GM21825 (cell line): Measurements from ENCODE around the gene MTSS2.
A peak's percentile ranks its signal among the peaks of the same experiment; 100 is the strongest.
"Not testable (repeated sequence)": the region's sequence is repeated elsewhere in the genome, so short reads cannot be mapped to it uniquely, and the experiment has no call there.

Experiments used
- ATAC-seq: cut with Tn5 transposase; IDR thresholded peaks from one replicate; pipeline ENCODE4 v1.9.1; 2021; ENCODE audit warnings: mild to moderate bottlenecking, moderate library complexity; ENCODE audit not compliant: unreplicated experiment

The MTSS2 gene

DNA sequence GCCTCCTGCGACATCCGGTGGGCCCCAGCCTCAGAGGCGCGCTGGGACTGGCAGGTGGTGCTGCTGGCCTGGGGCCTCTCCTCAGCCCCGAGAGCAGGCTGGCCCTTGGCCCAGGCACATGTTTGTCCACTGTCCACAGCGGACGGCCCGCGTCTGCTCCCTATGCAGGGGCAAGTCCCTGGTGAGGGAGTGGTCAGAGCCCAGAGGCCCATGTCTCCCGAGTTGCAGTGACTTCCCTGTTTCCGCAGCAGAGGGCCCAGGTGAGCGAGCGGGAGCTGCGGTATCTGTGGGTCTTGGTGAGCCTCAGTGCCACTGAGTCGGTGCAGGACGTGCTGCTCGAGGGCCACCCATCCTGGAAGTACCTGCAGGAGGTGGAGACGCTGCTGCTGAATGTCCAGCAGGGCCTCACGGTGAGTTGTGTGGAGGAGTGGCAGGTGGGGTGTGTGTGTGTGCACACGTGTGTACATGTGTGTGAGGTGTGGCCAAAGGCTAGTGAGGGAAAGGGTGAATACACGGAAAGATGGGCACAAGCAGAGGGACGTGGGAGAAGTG lies 29.1 kb downstream of the MTSS2 start:
- ATAC-seq: no peak

DNA sequence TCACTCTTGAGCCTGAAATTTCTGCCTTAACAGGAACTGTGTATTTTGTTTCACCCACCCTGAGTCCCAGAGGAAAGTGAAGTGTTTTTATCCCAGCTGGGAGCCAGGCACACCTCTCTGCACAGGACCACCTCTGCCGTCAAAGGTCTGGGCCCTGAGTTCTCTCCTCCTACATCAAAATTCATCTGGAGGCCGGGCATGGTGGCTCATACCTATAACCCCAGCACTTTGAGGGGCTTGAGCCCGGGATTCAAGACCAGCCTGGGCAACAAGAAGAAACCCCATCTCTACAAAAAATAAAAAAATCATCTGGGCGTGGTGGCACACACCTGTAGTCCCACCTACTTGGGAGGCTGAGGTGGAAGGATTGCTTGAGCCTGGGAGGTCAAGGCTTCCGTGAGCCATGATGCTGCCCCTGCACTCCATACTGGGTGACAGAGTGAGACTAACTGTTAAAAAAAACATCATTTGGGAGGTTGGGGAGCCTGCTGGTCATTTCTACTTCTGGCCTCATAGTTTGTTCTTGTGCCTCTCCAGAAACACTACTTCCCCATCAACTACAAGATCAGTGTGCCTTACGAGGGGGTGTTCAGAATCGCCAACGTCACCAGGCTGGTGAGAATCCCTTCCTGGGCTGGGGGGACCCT lies 29.7 kb downstream of the MTSS2 start:
- no peak for ATAC-seq

DNA sequence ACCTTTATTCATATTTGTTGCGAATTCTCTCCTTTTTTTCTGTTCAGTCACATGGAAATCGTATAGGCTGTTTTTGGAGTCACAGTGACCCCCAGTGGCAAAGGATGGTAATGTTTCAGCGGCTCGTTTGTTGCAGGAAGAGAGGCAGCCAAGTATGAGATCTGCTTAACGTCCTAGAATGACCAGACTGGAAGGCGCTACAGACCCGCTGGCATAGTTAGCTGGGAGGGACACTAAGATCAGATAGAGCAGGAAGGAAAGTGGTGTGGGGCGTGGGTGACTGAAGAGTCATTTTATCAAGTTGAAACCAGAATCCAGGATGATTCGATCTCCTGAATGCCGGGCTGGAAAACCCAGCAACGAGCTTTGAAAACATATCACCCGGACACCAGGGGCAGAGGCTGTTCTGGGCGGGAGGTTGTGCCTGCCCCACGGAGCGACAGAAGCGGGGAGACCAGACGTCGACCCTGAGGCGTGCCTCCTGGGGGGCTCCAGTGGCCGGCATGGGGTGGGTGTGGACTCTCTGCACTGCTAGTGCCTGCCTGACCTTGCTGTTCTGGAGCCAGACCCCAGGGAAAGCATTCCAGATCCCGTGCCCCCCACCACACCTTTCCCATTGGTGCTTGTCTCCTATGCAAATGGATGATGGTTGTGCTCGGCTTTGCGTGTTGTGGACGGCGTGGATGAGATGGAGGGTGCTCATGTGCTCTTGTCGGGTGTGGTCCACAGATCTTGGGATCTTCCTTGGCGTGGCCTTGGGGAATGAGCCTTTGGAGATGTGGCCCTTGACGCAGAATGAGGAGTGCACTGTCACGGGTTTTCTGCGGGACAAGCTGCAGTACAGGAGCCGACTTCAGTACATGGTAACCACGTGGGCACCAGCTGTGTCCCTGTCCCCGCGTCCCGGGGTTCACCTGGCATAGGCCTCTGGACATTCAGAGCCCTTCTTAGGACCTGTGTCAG lies 31.8 kb downstream of the MTSS2 start:
- peak; percentile 62 for ATAC-seq

DNA sequence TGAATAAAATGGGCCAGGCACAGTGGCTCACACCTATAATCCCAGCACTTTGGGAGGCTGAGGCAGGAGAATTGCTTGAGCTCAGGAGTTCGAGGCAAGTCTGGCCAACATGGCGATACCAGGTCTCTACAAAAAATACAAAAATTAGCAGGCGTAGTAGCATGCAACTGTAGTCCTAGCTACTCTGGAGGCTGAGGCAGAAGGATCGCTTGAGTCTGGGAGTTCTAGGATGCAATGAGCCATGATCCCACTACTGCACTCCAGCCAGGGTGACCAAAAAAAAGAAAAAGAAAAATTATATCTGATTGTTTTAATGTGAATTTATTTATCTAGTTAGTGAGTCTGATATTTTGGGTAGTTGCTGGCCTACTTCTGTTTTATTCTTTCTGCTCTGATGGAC lies 32.4 kb downstream of the MTSS2 start:
- ATAC-seq: no peak

DNA sequence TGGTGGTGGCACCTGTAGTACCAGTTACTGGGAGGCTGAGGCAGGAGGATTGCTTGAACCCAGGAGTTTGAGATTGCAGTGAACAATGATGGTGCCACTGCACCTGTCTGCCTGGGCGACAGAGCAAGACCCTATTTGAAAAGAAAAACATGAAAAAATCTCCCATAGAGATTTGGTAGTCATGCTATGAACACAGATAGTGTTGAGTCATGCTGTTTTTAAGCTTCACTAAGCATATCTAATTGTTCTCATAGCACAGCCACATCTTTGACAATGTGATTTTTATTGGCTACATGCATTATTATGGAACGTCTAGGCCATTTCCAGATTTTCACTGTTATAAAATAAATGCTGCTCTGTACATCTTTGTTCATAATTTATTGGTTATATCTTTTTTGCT lies 33.5 kb downstream of the MTSS2 start:
- ATAC-seq: no peak

DNA sequence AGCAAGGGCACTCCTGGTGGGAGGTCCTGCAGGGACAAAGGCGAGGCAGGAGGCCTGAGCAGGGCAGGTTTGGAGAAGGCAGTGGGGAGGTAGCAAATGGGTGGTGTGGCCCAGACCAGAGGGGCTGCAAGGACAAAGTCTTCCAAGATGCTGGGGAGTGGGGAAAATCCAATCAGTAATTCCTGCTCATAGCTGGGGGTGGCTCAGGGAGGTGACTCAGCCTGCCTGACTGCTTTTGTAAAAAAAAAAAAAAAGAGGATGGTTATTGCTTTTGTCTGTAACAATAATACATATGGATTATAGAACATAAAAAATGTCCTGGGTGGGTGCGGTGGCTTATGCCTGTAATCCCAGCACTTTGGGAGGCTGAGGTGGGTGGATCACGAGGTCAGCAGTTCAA lies 34.3 kb downstream of the MTSS2 start:
- no peak for ATAC-seq

DNA sequence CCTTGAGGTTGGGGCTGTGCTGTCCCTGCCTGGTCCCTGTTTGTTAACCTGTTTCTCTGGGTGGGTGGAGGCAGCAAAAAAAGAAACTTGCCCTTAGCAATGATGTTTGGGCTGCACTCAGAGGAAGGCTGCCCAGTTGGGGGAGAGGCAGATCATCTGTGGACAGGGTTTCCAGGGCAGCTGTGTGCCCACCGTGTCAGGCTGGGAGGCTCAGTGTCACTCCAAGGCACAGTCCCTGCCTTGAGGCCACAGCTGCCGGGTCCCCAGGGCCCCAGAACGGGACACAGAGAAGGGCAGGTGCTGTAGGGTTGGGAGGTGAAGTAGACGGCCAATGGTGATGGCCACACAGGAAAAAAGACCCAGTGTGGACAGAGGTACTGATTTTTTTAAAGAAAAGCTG lies 35.6 kb downstream of the MTSS2 start:
- no peak for ATAC-seq

DNA sequence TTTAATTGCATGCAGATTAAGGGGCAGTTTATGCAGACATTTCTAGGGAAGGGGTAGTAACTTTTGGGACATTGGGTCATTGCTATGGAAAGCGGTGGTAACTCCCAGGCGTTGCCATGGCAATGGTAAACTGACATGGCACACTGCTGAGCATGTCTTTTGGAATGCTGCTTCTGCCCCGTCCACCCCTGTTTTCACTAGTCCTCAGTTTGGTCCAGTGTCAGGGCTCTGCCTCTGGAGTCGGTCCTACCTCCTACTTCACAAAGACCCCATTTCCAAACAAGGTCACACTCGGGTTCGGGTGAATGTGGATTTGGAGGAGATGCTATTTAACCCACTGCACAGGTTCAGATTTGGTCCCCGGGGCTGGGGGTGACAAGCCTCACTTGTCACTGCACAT lies 36.6 kb downstream of the MTSS2 start:
- no peak for ATAC-seq

DNA sequence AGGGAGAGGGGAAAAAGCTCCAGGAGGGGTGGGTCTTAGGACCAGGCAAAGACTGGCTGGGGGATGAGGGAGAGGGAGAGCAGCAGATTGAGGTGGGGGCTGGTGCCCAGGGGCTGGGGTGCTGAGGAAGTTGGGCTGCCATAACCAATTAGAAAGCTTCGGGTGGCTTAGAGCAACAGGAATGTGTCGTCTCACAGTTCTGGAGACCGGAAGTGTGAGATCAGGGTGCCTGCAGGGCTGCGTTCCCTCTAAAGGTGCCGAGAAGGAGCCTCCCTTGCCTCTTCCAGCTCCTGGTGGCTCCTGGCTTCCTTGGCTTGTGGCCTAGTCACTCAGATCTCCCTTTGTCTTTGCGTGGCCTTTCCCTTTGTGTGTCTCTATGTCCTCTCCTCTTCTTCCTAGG lies 37.2 kb downstream of the MTSS2 start:
- no peak for ATAC-seq

DNA sequence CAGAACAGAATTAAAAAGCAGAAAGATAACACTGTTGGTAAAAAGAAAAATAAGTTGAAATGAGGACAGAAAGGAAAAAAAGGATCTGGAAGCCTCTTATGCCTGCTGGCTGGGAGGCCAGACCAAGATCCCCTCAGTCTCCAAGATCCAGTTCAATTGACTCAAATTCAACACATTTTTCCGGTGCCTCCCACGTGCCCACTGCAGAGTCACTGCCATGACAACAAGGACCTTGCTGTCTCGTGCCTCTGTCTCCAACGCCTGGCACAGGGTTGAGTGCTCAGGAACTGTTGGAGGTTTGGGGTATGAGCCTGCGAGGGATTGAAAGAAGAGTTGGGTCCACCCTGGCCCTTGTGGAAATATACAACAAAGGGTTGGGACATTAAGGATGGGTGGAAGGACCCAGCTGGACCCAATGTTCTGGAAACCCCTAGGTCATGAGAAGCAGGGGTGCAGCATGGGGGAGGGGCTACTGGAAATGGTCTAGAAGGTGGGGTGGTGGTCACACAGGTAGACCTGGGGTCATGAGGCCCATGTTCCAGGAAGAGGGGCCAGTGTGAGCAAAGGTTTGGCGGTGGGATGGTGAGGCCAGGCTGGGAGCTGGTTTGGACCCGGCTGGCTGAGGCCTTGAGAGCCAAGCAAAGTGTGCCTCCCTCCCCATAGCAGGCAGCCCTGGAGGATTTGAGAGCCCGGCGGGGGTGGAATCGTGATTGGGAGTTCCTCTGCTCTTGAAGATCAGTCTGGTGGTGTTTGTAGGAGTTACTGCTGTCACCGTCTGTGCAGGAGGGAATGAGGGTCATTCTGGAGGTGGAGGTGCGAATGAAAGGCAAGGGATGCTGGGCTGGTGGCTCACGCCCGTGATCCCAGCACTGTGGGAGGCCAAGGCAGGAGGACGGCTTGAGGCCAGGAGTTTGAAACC lies 38.2 kb downstream of the MTSS2 start:
- no peak for ATAC-seq

DNA sequence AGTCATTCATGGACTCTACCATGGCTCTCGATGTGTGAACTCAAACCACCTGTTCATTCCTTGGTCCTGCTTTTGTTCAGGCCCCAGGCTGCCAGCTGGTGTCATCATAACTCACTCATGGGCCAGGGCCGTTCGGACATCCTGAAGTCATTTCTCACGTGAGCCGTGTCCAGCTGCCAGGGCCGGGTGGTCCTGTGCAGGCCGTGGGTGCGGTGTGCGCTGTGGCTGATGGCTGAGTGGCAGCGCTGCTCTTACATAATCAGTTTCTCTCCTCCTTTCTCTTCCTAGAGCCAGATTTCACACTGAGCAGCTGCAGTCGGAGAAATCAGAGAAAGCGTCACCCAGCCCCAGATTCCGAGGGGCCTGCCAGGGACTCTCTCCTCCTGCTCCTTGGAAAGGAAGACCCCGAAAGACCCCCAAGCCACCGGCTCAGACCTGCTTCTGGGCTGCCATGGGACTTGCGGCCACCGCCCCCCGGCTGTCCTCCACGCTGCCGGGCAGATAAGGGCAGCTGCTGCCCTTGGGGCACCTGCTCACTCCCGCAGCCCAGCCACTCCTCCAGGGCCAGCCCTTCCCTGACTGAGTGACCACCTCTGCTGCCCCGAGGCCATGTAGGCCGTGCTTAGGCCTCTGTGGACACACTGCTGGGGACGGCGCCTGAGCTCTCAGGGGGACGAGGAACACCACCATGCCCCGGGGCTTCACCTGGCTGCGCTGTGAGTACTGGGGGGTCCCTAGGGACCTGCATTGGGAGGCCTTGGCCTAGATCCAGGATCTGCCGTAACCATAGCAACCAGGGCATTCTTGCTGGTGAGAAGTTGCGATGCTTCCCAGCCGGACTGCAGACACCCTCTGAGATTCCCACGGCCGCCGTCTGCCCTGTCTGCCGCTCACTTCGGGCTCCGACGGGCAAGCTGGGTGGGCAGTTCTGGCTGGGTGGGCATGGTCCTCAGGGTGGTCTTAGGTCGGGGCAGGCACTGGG lies 39.3 kb downstream of the MTSS2 start, which contains the start of gene IL34:
TSS of gene IL34 (plus strand) at position 300 of the 982 bp plus-strand sequence. CDS start at position 689, 389 bp downstream.
- ATAC-seq: no peak

DNA sequence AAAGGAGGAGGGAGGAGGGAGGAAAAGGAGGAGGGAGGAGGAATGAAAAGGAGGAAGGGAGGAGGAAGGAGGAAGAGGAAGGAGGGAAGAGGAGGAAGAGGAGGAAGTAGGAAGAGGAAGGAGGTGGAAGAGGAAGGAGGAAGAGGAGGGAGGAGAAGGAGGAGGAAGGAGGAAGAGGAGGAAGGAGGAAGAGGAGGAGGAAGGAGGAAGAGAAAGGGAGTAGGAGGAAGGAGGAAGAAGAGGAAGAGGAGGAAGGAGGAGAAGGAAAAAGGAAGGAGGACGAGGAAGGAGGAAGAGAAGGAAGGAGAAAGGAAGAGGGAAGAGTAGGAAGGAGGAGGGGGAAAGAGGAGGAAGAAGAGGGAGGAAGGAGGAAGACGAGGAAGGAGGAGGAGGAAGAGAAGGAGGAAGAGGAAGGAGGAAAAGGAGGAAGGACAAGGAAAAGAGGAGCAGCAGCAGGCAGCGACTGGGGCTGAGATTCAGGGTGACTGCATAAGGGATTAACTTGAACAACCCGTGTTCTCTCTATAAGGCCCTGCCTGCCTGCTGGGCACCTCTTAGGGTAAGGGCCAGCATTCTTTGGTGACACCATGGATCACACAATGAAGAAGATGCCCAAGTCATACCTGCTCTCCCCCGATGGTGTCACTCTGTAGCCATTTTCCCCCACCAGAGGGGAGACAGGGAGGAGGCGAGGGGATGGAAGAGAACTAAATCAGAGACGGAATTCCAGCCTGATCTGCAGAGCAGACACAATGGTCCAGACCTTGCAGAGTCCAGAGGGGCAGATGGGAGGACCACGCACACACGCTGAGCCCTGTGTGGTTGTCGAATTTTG lies 40.9 kb downstream of the MTSS2 start:
- ATAC-seq: no peak

DNA sequence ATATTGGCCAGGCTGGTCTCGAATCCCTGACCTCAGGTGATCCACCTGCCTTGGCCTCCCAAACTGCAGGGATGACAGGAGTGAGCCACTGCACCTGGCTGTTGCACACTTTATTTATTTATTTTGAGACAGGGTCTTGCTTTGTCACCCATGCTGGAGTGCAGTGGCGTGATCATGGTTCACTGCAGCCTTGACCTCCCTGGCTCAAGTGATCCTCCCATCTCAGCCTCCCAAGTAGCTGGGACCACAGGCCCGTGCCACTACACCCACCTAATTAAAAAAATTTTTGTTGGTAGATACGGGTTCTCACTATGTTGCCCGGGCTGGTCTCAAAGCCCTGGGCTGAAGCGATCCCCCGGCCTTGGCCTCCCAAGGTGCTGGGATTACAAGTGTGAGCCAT lies 42.6 kb downstream of the MTSS2 start:
- not testable (repeated sequence) for ATAC-seq

DNA sequence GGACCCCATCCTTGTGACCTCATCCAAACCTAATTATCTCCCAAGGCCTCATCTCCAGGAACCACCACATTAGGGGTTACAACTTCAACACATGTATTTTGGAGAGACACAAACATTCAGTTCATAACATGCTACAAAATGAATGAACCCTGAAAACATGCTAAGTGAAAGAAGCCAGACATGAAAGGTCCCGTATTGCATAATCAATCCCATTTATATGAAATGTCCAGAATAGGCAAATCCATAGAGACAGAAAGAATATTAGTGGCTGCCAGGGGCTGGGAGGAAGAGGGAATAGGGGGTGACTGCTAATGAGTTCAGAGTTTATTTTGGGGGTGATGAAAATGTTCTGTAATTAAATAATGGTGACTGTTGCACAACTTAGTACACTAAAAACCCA lies 43.2 kb downstream of the MTSS2 start:
- no peak for ATAC-seq

DNA sequence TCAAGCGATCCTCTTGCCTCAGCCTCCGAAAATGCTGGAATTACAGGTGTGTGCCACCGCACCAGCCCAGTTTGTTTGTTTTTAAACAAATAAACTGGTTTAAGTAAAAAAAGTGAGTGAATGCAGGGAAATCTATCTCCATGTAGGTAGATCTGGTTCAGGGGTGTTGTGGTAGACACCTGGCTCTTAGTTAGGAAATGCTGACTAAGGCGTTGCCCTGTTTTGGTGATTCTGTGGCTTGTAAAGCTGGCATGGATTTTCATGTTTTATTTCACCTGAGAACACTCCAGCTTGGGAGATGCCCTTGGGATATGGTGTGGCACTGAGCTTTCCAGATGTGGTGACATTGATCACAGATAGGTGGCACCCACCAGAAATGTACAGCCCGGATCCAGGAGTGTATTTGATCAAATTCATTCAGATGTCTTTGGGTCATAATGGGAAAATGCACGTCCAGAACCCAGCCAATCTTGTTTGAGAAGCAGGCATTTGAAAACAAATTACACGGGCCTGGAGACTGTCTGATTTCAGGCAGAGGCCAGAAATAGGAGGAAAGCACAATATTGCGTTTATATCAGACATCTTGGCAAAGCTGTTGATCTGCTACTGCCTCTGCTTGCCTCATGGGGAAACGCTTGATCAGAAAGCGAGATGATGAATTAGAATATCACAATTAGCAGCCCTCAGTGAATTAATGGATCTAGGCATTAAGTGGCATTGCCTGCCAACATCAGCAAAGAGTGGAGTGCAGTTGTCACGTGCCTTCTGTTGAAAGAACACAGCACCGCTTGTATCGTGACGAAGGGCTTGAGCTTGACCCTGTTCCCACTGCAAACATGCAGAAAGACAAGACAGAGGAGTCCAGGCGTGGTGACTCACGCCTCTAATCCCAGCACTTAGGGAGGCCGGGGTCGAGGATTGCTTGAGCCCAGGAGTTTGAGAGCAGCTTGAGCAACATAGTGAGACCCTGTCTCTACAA lies 46.8 kb downstream of the MTSS2 start:
- no peak for ATAC-seq
